Peyer's patch (tissue), 4 donors: ENCODE measurements around the gene KDM2A.

Experiments used
- CTCF ChIP-seq, 6 experiments: fragments of 450-650 bp in 4 of 6; fragments of 200-600 bp in 2 of 6; sonication (generic) in 1 of 6; IDR thresholded peaks; one replicate each; pipeline ENCODE4 v1.5.1; 2017 to 2019; ENCODE audit warnings: antibody characterized with exemption in 6 of 6, mild to moderate bottlenecking in 3 of 6, moderate library complexity in 1 of 6
- POLR2A ChIP-seq, 2 donors: fragments of 450-650 bp; IDR thresholded peaks; one replicate each; pipeline ENCODE4 v1.5.1; 2017; ENCODE audit warnings: antibody characterized with exemption in 2 of 2, mild to moderate bottlenecking in 2 of 2, moderate library complexity in 2 of 2

DNA sequence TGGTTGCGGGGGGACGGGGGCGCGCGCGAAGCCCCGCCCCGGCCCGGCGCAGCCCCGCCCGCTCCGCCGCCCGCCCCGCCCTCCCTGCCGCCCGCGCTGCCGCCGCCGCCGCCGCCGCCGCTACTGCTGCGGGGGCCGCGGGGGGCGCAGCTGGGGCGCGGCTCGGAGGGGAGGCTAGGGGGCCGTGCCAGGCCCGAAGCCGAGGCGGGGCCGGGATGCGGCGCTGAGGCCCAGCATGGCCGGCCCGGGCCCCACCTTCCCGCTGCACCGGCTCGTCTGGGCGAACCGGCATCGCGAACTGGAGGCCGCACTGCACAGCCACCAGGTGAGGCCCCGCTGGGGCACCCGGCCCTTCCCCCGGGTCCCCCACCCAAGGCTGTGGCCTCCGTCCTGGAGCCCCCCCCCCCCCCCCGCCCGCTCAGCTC lies 170.2 kb downstream of the KDM2A start, which contains the start of gene ANKRD13D:
- TF ChIP-seq POLR2A (IDR thresholded peaks at IDR 0.05): no peak
- TF ChIP-seq CTCF (IDR thresholded peaks at IDR 0.05): no peak
